PFSK-1 (cell line): ENCODE data around the gene IQGAP1.

Source experiments
- FOXP2 ChIP-seq: optimal IDR thresholded peaks from 2 replicates; pipeline ENCODE3; 2011; ENCODE audit warnings: borderline replicate concordance, control low read depth, inconsistent platforms; ENCODE audit not compliant: insufficient read depth; ENCODE audit errors: extremely low read length, extremely low read depth
- POLR2AphosphoS5 ChIP-seq: IDR thresholded peaks from 2 replicates; pipeline ENCODE4 v1.6.1; 2012; ENCODE audit warnings: low read depth, mild to moderate bottlenecking, control low read depth, low read length, moderate library complexity
- REST ChIP-seq, 2 experiments: IDR thresholded peaks; 2 replicates each; pipeline versions ENCODE4 v1.6.1 to v1.8.0; 2011 to 2012; ENCODE audit warnings: low read depth in 2 of 2, low read length in 2 of 2, control low read depth in 1 of 2, inconsistent platforms in 1 of 2, mild to moderate bottlenecking in 1 of 2, moderate library complexity in 1 of 2; ENCODE audit not compliant: insufficient read depth in 1 of 2
- SIN3A ChIP-seq: IDR thresholded peaks from 2 replicates; pipeline ENCODE4 v1.6.1; 2012; ENCODE audit warnings: mild to moderate bottlenecking, low read length, moderate library complexity, borderline replicate concordance; ENCODE audit not compliant: insufficient read depth
- TAF1 ChIP-seq: IDR thresholded peaks from 2 replicates; pipeline ENCODE4 v1.6.1; 2012; ENCODE audit warnings: low read length, control low read depth, borderline replicate concordance; ENCODE audit not compliant: insufficient read depth

Gene IQGAP1

GRCh38 chr15:90487186-90487585, 99.1 kb downstream of the IQGAP1 start:
- TF ChIP-seq FOXP2 (no peak), SIN3A (no peak), POLR2AphosphoS5 (no peak), REST (IDR thresholded peaks at IDR 0.05; ENCODE audit: insufficient read depth in 1 of 2, low read depth in 2 of 2, low read length in 2 of 2) (no peak), TAF1 (no peak)

- TF ChIP-seq REST (IDR thresholded peaks at IDR 0.05; ENCODE audit: insufficient read depth in 1 of 2, low read depth in 2 of 2, low read length in 2 of 2) (no peak), TAF1 (no peak), SIN3A (no peak), FOXP2 (no peak), POLR2AphosphoS5 (no peak)
These were observed 101.5 kb downstream of the IQGAP1 start for GRCh38 chr15:90489514-90489913.

GRCh38 chr15:90489944-90490343, 101.9 kb downstream of the IQGAP1 start:
- no peak for TF ChIP-seq FOXP2
- TF ChIP-seq POLR2AphosphoS5: no peak
- no peak for TF ChIP-seq REST (IDR thresholded peaks at IDR 0.05; ENCODE audit: insufficient read depth in 1 of 2, low read depth in 2 of 2, low read length in 2 of 2)
- no peak for TF ChIP-seq SIN3A
- no peak for TF ChIP-seq TAF1

- TF ChIP-seq FOXP2 (no peak), TAF1 (no peak), SIN3A (no peak), POLR2AphosphoS5 (no peak), REST (IDR thresholded peaks at IDR 0.05; ENCODE audit: insufficient read depth in 1 of 2, low read depth in 2 of 2, low read length in 2 of 2) (no peak)
These were observed 105.6 kb downstream of the IQGAP1 start for GRCh38 chr15:90493647-90494046.

GRCh38 chr15:90495067-90495466, 107.0 kb downstream of the IQGAP1 start:
- TF ChIP-seq TAF1: no peak
- TF ChIP-seq POLR2AphosphoS5: no peak
- no peak for TF ChIP-seq SIN3A
- no peak for TF ChIP-seq FOXP2
- no peak for TF ChIP-seq REST (IDR thresholded peaks at IDR 0.05; ENCODE audit: insufficient read depth in 1 of 2, low read depth in 2 of 2, low read length in 2 of 2)
